HG03521 (cell line): ENCODE measurements around the gene MAMSTR.

Experiments used
- ATAC-seq: cut with Tn5 transposase; IDR thresholded peaks from one replicate; pipeline ENCODE4 v1.9.1; 2021; ENCODE audit warnings: mild to moderate bottlenecking, moderate library complexity; ENCODE audit not compliant: unreplicated experiment

MAMSTR gene

DNA sequence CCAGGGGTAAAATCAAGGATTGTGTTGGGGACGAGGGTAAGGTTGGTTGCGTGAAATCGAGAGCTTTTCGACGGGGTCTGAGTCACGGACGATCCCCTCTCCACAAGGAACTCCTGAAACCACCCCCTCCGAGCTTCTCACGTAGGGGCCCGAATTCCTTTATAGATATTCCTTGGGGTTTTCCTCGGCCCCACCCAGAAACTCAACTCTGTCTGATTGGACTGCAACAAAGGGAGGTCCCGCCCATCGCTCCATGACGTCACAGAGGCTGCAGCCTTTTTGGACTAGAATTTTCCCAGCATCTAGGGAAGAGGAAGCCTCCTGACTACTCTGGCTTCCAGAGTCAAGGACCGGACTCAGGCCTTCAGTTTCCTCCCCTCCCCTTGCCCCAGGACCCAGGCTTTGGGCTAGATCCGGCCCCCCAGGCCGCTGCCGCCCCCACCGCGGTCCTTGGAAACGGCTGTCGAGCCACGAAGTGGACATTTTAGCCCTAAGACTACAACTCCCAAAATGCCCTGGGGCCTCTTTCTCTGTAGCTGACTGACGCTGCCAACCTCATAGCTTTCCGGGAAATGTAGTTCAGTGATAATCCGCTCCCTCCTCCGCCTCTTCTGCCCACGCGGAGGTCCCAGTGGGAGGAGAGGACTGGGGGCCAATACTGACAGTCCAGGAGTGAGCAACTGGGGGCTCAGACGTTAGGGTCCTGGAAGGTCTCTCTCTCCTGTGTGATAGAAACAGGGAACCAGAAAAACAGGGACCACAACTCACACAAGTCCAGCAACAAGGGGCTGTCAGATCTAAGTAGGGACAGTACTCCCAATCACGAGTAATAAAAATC, 27.4 kb upstream of the MAMSTR start, which contains the start of gene IZUMO1:
Gene IZUMO1, minus strand, starts transcription at position 172 of the 838 bp plus-strand sequence. CDS start 1,050 bp downstream, outside the sequence.
- ATAC-seq, result no peak

GRCh38 chr19:48746110-48746509, 26.6 kb upstream of the MAMSTR start:
- no peak for ATAC-seq

- ATAC-seq, result no peak
These were observed 25.9 kb upstream of the MAMSTR start for GRCh38 chr19:48745208-48745995.

DNA sequence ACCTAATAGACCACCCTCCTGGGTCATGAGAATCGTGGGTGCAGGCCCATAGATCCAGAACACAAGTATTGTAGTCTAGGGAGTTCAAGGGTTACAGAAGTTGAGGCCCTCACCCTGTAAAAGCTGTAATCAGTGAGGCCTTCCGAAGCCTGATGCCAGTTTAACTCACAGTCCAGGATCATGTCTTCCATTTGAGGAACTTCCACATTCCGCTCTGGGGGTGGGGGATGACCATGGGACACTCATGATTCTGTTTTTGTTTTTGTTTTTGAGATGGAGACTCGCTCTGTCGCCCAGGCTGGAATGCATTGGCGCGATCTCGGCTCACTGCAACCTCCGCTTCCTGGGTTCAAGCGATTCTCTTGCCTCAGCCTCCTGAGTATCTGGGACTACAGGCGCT, 22.6 kb upstream of the MAMSTR start:
- ATAC-seq, result no peak

DNA sequence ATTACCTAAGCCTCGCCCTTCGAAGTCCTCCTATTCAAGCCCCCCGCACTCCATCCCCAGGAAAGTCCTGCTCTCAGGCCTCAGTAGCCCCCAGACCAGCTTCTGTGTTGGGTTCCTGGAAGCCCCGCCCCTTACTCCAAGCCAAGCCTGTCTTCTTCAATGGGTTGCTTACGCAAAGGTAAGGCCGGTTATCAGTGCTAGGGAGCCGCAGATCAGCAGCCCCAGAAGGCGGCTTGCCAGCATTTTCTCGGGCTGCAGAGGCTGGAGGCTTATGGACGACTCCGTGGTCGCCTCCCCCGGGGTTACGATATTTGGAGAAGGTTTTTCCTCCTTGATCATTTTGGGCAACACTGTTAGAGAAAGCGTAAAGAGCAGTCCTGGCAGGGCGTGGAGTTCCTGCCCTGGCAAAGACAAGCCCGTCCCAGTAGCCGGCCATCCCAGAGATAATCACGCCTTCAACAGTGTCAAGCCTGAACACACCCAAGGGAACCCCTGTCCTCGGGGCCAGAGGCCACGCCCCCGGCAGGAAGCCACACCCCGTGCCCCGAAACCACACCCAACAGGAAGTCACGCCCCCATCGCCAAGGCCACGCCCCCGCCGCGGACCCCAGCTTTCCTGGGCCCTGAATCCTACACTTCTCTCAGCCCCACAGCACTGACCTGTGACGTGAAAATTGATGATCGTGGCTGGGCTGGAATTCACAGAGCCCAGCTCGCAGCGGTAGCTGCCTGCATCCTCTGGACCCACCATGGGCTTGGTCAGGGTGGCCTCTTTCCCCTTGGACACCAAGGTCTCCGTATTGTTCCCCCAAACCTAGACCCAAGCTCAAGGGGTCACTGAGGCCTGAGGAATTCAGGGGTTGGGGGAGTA, 21.8 kb upstream of the MAMSTR start:
- no peak for ATAC-seq

- ATAC-seq, result no peak
These were observed 20.8 kb upstream of the MAMSTR start, which contains the start of gene RASIP1 for GRCh38 chr19:48740164-48740972. Gene RASIP1 (minus strand): TSS chr19:48740610. CDS start chr19:48740282, 328 bp downstream.

DNA sequence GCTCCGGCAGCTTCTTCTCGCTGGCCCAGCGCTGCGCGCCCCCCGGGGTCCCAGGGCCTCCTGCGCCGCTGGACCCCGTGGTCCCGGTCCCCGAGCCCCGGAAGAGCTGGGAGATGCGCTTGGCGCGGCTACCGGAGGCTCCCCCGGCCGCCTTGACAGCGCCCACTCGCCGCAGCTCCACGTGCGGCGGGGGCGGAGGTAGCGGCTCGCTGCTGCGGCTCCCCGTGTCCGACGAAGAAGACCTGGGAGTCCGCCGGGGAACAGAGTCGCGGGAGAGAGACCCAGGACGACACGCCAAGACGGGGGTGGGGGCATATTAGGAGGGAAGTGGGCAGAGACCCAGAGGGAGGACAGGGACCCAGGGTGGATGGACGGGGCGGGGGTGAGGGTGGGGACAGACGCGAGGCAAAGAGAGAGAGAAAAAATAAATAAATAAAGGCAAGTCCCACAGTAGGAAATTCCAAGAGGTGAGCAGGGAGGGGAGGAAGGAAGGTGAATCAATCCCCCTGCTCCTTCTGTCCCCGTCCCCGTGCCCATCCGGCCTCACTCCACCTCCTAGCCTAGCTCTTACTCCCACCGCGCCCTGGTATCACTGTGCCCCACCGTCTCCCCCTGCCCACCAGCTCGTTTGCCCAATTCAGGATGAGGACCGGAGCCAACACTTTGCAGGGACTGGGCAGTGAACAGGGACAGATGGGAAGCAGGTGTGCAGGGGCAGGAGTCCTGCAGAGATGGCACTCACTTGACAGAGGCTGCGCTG, 20.1 kb upstream of the MAMSTR start:
- ATAC-seq, result no peak

- ATAC-seq, result peak; percentile 75
These were observed 19.3 kb upstream of the MAMSTR start for GRCh38 chr19:48738557-48739403.

- no peak for ATAC-seq
These were observed 18.0 kb upstream of the MAMSTR start for GRCh38 chr19:48737360-48737998.

DNA sequence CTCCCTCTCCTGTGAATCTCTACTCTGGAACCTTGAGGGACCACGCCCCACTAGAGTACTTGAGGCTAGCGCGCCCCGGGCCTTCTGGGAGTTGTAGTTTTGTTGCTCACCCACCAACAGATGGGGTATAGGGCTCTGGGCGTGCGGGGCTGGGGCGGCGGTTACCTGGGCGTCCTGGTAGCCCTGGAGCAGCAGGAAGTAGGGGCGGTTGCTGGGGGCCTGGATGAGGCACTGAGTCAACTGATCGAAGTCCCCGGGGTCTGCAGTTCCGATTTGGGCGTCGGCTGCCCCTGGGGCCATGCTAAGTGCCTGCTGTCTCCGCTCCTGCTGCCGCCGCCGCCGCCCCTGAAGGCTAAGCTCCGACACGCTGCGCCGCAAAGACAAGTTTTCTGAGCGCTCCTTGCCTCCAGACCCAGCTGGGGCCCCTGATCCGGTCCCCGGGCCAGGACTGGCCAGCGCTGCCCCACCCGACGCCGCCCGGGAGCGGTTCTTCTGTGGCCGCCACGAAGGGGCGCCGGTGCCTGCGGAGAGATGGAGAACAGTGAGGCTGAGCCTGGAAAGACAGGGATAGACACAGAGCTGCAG, 15.6 kb upstream of the MAMSTR start:
- no peak for ATAC-seq

DNA sequence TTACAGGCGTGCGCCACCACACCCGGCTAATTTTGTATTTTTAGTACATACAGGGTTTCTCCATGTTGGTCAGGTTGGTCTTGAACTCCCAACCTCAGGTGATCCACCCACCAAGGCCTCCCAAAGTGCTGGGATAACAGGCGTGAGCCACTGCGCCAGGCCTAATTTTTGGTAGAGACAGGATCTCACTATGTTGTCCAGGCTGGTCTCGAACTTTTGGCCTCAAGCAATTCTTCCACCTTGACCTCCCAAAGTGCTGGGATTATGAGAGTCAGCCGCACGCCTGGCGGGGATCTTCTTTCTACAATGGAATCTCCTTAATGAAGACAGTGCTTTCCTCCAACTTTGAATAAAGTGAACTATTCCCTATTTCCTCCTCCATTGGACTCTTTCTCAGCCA, 15.1 kb upstream of the MAMSTR start:
- no peak for ATAC-seq

- no peak for ATAC-seq
These were observed 11.9 kb upstream of the MAMSTR start for GRCh38 chr19:48731452-48731851.

GRCh38 chr19:48728911-48729664, 9.6 kb upstream of the MAMSTR start:
- no peak for ATAC-seq

- ATAC-seq, result no peak
These were observed 7.0 kb upstream of the MAMSTR start for GRCh38 chr19:48726556-48726955.

- ATAC-seq, result no peak
These were observed 5.5 kb upstream of the MAMSTR start for GRCh38 chr19:48724796-48725753.
